ENCODE data around the gene ZNRF1. TPM values are rescaled to one million over a fixed set of nuclear protein-coding genes. Genes with fewer than 3 reads are reported as not detected.

ZNRF1 gene
- 15.4 and 19.2 TPM in 2 replicates for total RNA-seq

GRCh38 chr16:74998481-74999218 lies at the start of gene ZNRF1:
TSS of gene ZNRF1 (plus strand) at chr16:74999024. CDS start at chr16:74999672, 648 bp downstream.

GRCh38 chr16:74984529-74985296 lies 14.1 kb upstream of the ZNRF1 start, which contains the start of gene WDR59:
TSS of gene WDR59 (minus strand) at chr16:74985123. CDS start at chr16:74985017, 106 bp downstream.

GRCh38 chr16:75116081-75116910 lies 117.5 kb downstream of the ZNRF1 start, which contains the start of gene LDHD:
TSS of gene LDHD (minus strand) at chr16:75116780. CDS start at chr16:75116720, 60 bp downstream.

GRCh38 chr16:75148311-75149195 lies 149.7 kb downstream of the ZNRF1 start, which contains the start of gene ZFP1:
TSS of gene ZFP1 (plus strand) at chr16:75148524. CDS start at chr16:75152952, 4,428 bp downstream.

Other genes starting within 250 kb of the ZNRF1 start
- not detected in 2 replicates for gene FA2H, start 224.2 kb upstream of the ZNRF1 start, total RNA-seq
- 16.5 and 19.0 TPM in 2 replicates for gene WDR59, start 13.9 kb upstream of the ZNRF1 start, total RNA-seq
- 0.39 and 1.1 TPM in 2 replicates for gene LDHD, start 117.8 kb downstream of the ZNRF1 start, total RNA-seq
- 10.3 and 12.1 TPM in 2 replicates for gene ZFP1, start 149.5 kb downstream of the ZNRF1 start, total RNA-seq
- not detected in 2 replicates for gene CTRB2, start 208.1 kb downstream of the ZNRF1 start, total RNA-seq
- not detected in 2 replicates for gene CTRB1, start 220.0 kb downstream of the ZNRF1 start, total RNA-seq

All from subcutaneous preadipocyte (primary cell).